ENCODE data around the gene FLOT1. TPM values are rescaled to one million over a fixed set of nuclear protein-coding genes. Genes with fewer than 3 reads are reported as not detected.

The FLOT1 gene
- total and polyA plus RNA-seq, 9 of the 15 experiments (the other 6 are each of a cell fraction or from before 2014, with no cell fraction given), result 11.7 to 149 (median 118) TPM

- TF ChIP-seq ZNF668 (CRISPR knock-in tag; IDR thresholded peaks at IDR 0.05), result no peak
- no peak for TF ChIP-seq ATF4 (CRISPR knock-in tag; IDR thresholded peaks at IDR 0.05)
- TF ChIP-seq SPI1 (IDR thresholded peaks at IDR 0.05; ENCODE audit: borderline replicate concordance, low read depth, low read length), result 0 out of 2 replicates have a peak, but pooled peaks have one; percentile 7
- no peak for TF ChIP-seq CHCHD3 (CRISPR knock-in tag; IDR thresholded peaks at IDR 0.05)
- no peak for TF ChIP-seq TOE1 (IDR thresholded peaks at IDR 0.05; ENCODE audit: borderline replicate concordance)
- TF ChIP-seq TOE1 (CRISPR knock-in tag; IDR thresholded peaks at IDR 0.05; ENCODE audit: borderline replicate concordance, low read depth), result no peak
- TF ChIP-seq FOS (IDR thresholded peaks at IDR 0.05; ENCODE audit: extremely low read depth, insufficient read length), result no peak
- no peak for TF ChIP-seq ZNF217 (CRISPR knock-in tag; IDR thresholded peaks at IDR 0.05)
- no peak for TF ChIP-seq ZNF830 (CRISPR knock-in tag; IDR thresholded peaks at IDR 0.05)
- no peak for TF ChIP-seq ATF1 (CRISPR knock-in tag; IDR thresholded peaks at IDR 0.05)
- TF ChIP-seq ATF1 (tag; IDR thresholded peaks at IDR 0.05), result no peak
- TF ChIP-seq DNMT1 (IDR thresholded peaks at IDR 0.05), result no peak
- TF ChIP-seq ATF3 (IDR thresholded peaks at IDR 0.05), result no peak
- no peak for TF ChIP-seq ATF3 (CRISPR knock-in tag; conservative IDR thresholded peaks at IDR 0.05)
- peak; percentile 20 for TF ChIP-seq RBBP5 (IDR thresholded peaks at IDR 0.05; ENCODE audit: borderline replicate concordance, insufficient read depth, low read length, poor library complexity, severe bottlenecking)
- no peak for TF ChIP-seq SNAPC5 (CRISPR knock-in tag; IDR thresholded peaks at IDR 0.05)
- TF ChIP-seq NR2F6 (CRISPR knock-in tag; IDR thresholded peaks at IDR 0.05), result no peak
- TF ChIP-seq U2AF1 (optimal IDR thresholded peaks at IDR 0.05; ENCODE audit: low read depth, low read length), result no peak
- no peak for TF ChIP-seq GTF2B (IDR thresholded peaks at IDR 0.05; ENCODE audit: extremely low read depth, insufficient read length)
- TF ChIP-seq RNF2 (IDR thresholded peaks at IDR 0.05), result no peak
- no peak for TF ChIP-seq GMEB1 (CRISPR knock-in tag; IDR thresholded peaks at IDR 0.05)
- TF ChIP-seq U2AF2 (optimal IDR thresholded peaks at IDR 0.05; ENCODE audit: low read depth, low read length), result no peak
- TF ChIP-seq ATF7 (IDR thresholded peaks at IDR 0.05), result peak; percentile 39; the same call in 1 of the 2 replicates
- TF ChIP-seq DPF2 (IDR thresholded peaks at IDR 0.05), result peak; percentile 18; the same call in 1 of the 2 replicates
- TF ChIP-seq CCAR2 (IDR thresholded peaks at IDR 0.05; ENCODE audit: low read depth, low read length), result no peak
These were observed 57.9 kb downstream of the FLOT1 start (continued) for GRCh38 chr6:30684386-30685156.
